NCI-H1092 (cell line): Measurements from ENCODE around the gene DOK5.
A peak's percentile ranks its signal among the peaks of the same experiment; 100 is the strongest.
"Not testable (repeated sequence)": the region's sequence is repeated elsewhere in the genome, so short reads cannot be mapped to it uniquely, and the experiment has no call there.

Experiments
- DNase-seq: peaks from one replicate; lab custom pipeline; 2025; lab: John Stamatoyannopoulos, UW

Gene DOK5

DNA sequence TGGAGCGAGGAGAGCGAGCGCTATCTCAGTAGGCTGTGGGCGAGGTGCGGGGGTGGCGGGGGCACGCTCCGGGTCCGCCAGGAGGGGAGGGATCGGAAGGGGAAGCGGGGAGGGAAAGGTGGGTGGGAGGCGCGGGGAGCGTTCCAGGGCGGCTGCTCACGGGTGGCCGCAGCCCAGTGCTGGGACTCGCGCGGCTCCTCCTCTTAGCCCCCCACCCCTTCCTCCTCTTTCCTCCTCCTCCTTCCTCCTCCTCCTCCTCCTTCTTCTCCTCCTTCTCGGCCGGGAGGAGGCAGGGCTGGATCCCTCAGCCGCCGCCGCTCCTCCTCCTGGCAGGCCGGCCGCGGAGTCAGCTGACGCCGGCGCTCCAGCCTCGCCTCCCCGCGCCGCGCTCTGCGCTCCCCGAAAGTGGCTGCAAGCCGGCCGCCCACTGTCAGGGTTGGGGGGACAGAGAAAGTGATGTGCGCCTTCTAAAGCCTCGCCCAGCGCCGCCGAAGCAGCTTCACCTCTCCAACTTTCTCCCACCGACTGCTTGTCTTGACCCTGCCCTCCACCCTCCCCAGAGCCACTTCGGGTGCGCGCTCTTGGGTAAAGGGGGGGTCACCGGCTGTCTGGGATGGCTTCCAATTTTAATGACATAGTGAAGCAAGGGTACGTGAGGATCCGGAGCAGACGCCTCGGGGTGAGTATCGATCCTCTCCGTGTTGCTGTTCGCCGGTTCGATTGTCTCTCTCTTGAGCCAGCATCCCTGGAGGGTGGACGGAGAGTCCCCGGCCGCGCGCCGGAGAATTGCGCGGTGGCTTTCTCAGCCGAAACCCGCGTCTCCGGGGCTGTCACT lies at the start of gene DOK5:
Gene DOK5, plus strand, starts transcription at position 260 of the 835 bp plus-strand sequence. Its CDS starts 354 bp downstream, at position 614.
- no peak for DNase-seq

DNA sequence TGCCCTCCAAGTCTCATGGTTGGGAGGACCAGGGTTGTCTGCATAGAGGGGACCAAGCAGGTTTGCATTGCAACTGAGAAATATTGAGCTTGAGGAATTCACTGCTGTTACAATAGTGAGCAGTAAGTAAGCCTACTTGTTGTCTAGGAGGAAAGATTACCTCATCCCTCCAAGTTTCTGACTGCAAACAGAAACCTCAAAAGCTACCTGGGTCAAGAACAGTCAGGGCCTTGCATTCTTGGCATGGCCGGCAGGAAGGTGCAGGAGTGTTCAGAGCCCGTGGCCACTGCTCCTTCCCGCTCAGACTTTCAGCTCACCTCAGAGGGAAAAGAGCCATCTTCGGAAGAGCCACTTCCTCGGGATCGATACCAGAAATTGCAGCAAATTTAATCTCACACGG lies 46.0 kb upstream of the DOK5 start:
- no peak for DNase-seq

DNA sequence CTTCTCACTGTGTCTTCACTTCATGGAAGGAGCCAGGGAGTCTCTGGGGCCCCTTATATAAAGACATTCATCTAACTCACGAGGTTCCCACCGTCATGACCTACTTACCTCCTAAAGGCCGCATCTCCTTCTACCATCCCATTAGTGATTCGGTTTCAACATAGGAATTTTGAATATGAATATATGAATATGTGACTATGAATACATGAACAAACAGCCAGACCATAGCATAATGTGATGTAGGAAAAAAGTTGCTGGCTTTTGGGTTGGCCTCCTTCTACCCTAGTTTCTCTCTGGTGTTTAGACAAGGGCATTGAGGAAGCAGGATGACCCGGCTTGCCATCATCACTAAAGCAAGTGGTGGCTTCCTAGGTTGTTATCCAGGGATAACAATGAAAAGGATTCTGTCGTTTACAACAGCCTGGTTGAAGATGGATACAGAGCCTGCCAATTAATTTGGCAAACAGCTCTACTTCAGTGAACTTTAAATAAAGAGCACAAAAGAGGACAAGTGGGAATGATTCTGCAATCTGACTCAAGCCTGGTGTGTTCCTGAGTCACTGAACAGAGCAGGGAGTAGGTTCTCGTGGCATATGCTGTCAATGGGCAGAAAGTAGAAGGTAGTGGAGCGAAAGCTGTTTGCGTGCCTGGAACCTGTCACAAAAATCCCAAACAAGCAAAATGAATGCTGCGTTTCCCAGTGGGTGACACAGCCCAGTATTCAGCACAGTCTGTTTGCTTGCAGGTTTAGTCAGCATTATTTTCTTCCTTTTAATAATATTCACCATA lies 44.0 kb upstream of the DOK5 start:
- DNase-seq: peak; percentile 19

DNA sequence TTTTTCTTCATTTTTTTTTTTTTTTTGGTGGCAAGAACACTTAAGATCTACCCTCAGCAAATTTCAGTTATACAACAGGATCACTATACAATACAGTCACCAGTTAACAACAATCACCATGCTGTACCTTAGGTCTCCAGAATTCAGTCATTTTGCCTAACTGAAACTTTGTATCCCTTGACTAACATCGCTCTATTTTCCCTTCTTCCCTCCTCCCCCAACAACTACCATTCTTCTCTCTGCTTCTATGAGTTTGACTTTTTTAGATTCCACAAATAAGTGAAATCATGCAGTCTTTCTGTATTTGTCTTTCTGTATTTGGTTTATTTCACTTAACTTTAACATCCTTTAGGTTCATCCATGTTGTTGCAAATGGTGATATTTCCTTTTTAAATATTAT lies 42.4 kb upstream of the DOK5 start:
- no peak for DNase-seq

DNA sequence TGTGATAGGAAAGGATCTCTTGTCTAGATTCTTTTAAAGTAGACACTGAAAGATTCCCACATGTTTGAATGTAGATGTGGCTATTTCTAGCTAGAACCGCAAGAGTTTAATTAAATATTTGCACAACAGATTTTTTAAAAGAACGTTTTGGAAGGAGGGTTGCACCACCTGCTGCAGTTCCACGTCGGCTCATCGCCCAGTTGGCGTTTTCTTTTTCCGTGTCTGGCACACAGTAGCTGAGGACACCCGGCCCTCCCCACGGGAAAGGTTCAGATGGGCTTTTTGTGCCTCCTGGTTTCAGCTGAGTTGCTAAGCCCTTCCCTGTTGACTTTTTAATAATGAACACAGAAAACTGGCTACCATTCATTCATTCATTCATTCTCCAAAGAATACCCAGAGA lies 41.8 kb upstream of the DOK5 start:
- DNase-seq: peak; percentile 87

DNA sequence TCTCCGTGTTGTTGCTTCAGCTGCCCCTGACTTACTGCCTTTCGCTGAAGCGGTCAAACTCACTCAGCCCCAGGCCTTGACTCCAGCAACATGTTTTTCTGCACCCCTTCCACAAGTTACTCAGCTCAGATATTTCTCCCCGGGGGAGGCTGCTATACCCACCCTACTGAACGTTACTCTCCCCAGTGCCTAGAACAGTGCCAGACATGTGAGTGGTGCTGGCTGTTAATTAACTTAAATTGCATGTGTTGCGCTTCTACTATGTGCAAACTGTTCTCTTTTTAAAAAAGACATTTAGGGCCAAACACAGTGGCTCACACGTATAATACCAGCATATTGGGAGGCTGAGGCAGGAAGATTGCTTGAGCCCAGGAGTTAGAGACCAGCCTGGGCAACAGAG lies 41.2 kb upstream of the DOK5 start:
- peak; percentile 20 for DNase-seq

DNA sequence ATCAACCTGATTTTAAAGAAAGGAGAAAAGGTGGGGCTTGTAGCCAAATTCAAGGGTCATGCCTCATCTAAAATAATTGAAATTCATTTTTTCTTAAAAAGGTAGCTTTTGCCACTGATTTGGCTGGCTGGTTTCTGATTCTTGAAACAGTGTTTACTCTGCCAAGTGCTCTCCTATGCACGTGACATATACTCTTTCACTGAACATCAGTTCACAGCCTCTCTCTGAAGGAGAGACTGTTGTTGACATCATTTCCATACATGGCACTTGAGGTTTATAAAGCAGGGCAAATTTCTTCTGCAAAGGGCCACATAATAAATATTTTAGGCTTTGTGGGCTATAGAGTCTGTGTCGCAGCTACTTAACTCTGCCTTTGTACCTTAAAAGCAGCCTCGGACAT lies 40.4 kb upstream of the DOK5 start:
- peak; percentile 68 for DNase-seq

DNA sequence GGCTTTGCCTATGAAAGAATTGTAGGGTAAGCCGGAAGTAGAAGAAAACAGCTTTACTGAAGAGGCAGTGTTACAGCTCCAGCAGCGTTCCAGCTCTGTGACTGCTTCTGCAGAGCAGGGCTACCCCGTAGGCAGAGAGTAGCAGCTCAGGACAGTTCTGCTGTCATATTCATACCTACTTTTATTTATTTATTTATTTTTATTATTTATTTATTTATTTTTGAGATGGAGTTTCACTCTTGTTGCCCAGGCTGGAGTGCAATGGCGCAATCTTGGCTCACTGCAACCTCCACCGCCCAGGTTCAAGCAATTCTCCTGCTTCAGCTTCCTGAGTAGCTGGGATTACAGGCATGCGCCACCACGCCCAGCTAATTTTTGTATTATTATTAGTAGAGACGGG lies 39.0 kb upstream of the DOK5 start:
- not testable (repeated sequence) for DNase-seq

DNA sequence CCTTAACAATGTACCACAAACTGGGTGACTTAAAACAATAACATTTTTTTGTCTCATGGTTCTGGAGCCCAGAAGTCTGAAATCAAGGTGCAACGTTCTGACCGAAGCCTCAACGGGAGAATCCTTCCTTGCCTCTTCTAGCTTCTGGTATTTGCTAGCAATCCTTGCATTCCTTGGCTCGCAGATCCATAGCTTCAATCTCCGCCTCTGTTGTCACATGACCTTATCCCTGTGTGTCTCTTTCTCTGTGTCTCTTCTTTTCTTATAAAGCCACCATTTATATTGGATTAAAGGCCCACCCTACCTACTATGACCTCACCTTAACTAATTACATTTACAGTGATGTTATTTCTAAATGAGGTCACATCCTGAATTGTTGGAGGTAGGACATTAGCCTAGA lies 37.2 kb upstream of the DOK5 start:
- DNase-seq: no peak

DNA sequence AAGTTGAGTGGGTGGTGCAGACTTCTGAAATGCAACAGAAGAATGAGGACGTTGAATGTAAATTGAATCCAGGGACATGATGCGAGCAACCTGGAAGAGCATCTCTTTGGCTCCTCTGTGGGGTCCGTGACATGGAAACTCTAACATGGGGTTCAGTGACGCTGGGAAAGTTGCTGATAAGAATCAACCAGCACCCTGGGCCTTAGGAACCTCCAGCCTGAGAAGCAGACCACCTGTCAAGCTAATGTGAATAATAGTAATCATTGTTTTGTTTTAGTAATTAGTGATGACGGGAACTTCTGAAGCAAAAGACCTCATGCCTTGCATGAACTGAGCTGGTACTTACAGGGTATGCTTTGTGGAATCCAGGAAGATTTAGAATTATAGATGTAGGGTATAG lies 25.2 kb upstream of the DOK5 start:
- DNase-seq: no peak

DNA sequence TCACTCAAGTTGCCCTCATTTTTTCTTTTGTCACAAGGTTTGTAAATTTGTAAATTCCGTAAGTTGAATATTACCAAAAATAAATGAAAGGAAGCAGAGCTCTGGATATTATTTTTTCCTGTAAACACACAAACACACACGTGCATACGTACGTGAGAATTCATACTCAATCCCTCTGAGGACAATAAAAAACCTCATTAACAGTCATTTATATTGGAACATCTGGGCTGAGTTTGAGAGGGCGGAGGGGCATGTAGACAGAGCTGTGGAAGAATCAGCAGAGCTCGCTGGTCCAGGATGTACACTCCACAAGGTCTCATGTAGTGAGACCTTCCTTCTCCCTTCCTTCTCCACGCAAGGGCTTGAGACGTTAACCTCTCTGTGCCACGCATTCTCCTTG lies 24.2 kb upstream of the DOK5 start:
- no peak for DNase-seq

DNA sequence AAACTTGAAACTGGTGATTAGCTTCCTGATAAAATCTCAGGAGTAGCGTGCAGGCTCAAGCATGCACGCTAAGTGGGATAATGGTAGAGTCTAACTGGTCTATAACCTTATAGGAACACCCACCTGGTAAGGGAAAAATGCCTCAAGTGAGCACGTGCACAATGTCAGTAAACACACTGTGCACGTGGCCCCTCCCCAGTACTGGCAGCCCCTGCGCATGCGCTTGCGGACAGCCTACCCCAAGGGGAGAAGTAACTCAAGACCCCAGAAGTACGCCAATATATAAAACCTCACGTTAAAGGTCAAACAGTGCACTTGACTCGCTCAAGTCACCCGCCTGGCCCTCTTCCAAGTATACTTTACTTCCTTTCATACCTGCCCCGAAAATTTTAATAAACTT lies 23.1 kb upstream of the DOK5 start:
- no peak for DNase-seq

DNA sequence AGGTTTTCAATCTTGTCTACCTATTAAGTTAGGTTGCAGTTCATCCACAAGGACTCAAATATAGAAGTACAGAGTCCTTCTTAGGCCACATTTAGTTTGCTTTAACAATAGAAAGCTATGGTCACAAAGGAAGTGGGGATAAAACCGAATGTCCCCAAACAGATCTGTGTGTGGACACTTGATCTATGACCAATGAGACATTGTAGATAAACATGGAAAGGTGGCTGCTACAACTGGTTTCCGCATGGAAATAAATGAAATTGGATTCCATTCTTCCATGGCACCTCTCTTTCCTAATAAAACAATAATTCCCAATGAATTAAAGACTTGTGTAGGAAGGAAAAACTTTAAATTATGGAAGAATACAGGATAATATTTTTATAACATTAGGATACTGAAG lies 20.4 kb upstream of the DOK5 start:
- no peak for DNase-seq

DNA sequence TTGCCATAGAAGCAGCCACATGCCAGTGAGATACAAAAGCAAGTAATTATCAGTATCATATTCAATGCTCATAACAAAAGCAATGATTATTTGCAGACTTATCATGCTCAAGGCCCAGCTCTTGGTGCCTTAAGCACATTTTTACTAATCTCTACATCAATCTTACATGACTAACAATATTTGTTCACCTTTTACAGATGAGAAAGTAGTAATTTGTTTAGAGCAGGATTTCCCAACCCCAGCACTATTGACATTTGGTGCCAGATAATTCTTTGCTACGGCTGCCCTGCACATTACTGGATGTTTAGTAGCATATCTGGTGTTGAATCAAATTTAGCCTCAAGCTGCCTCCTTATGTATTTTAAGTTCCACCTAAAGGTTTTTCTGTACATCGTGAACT lies 19.0 kb upstream of the DOK5 start:
- no peak for DNase-seq

DNA sequence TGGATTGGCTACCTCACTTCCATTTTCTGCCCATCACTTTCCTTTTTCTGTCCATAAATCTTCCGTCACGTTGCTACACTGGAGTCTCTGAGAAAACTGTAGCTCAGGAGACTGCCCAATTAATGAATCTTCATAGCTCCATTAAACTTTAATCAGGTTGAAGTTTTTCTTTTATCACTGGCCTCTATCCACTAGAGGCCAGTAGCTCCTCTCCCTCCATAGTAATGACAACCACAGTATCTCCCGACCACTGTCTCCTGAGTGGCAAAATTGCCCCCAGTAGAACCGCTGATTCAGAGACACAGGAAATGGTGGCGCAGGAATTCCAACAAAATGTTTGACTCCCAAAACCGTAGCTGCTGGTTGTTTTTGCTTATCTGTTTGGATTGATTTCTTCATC lies 18.4 kb upstream of the DOK5 start:
- no peak for DNase-seq

DNA sequence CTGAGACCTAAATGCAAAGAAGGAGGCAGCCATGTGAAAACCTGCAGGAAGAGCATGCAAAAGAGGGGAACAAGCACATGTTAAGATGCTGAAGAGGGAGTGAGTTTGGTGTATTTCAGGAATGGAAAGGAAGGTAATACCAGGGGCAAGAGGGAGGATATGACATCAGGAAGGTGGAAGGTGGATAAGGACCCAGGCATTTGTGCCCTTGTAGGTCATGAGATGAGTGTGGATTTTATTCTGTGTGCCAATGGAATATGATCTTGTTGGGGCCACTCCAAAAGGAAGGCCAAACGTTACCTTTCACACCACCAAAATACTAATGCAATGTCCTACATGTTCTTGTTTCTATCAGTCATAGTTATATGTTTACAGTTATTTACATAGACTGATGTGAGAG lies 17.2 kb upstream of the DOK5 start:
- no peak for DNase-seq

DNA sequence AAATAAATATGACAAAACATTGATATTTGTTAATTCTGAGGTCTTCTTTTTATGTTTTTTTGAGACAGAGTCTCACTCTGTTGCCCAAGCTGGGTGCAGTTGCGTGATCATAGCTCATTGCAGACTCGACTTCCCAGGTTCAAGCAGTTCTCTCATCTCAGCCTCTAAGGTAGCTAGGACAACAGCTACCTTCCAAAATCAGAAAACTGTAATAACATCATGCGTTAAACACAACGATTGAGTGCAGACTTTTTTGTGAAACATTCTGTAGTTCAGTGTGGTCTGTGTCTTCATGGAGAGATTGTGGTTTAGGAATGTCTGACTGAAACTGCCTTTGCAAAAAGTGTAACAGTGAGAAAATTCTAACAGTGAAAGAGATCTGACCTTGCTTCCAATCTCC lies 16.1 kb upstream of the DOK5 start:
- DNase-seq: no peak

DNA sequence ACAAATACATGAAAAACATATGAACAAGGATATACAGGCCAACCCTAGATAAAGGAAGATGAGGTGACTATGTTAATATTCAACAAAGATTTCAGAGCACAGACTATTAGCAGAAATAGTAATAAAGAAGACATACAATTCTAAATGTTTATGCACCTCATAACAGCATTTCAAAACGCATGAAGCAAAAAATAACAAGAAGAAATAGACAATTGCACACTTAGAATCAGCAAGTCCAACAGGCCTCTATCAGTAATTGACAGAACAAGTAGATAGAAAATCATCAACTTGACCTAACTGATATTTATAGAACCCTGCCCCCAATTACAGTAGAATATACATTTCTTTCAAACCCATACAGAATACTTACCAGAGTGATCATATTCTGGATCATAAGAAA lies 11.4 kb upstream of the DOK5 start:
- DNase-seq: no peak

DNA sequence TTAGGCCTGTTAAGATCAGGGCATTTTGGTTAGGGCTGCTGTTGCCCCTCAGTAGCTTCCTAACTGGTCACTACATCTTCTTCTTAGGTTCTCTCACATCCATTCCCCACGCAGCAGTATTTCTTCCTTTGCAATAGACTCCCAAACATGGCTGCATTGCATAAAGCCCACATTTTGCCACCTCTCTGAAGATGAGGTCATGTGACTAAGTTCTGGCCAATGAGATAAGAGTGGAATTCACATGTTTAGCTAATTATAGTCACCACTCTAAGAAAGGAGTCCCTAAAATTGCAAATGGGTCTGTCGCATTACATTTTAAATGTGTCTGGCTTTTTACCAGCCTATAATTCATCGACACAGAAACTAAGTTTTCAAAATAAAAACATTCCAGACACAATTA lies 9.3 kb upstream of the DOK5 start:
- no peak for DNase-seq

DNA sequence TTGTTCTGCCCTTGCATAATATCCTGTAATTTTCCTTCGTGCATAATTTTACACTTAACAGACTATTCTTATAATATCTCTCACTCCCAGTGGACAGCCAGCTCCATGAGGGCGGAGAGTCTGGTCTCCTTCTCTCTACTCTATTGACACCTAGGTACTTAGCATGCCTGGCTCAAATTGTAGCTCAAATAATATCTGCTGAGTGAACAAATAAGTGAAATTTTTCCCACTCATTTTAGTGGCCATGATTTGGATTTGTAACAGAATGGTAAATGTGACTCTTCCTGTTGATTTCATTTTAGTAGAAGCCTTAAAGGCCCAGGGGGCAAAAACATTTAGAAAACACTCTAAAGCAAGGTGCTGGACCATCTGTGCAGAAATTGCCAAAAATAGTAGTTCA lies 7.8 kb upstream of the DOK5 start:
- DNase-seq: no peak

DNA sequence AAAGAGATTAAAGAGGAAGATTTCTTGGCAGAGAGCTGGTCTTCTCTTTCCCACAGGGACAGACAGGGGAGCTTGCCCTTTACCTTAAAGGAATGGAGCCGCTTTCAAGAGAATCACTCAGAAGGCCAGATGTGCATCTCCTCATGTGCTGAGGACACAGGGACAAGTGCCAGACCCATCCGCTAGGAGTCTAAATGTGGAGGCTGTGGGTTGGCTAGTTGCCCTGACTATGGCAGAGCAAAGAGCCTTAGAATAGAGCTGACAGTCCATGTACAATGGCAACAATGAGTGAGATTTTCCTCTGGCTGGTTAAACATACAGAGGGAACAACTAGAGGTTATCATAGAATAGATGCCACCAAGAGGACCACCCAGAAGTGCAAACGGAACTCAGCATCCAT lies 7.3 kb upstream of the DOK5 start:
- DNase-seq: no peak

DNA sequence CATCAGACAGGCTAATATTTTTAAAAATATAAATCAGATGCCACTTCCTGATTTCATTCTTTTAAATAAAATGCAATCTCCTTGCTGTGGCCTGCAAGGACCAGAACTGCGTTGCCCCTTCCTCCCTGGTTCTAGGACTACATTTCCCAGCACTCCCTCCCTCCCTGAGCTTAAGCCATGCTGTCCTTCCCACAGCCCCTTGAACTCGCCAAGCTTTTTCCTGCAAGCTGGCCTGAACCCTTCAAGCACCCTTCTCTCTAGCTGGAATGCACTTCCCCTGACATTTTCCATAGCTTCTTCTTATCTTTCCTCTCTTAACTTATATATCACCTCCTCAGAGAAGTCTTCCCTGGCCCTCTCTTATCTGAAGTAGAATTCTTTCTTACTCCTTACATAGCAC lies 6.1 kb upstream of the DOK5 start:
- no peak for DNase-seq

DNA sequence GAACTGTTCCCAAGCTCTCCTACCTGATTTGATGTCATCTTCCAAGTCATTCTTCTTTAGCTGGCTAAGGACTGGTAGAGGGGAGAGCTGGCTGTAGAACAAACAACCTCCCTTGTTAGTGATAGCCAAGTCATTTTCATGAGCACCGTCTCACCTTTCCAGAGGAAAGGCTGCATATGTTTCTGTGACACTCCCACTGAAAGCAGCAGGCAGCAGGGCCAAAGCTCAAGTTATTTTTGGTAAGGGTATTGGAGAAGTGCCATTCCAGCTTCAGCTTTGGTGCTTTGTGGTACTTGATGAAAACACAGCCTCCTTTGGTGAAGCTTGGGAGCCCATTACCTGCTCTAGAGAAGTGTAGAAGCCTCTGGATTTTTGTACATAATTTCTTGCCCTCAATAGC lies 5.4 kb upstream of the DOK5 start:
- no peak for DNase-seq

DNA sequence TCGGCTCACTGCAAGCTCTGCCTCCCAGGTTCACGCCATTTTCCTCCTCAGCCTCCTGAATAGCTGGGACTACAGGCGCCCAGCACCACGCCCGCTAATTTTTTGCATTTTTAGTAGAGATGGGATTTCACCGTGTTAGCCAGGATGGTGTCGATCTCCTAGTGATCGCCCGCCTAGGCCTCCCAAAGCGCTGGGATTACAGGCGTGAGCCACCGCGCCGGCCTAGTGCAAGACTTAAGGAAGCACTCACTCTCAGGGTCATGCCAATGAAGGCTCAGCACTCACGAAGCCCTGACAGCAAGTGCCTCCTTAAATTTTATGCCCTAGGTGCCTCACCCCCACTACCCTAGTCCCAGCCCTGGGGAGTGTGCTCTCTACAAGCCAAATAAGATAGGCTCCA lies 4.7 kb upstream of the DOK5 start:
- DNase-seq: no peak
